Ishikawa (cell line): ENCODE data around the gene LRFN4.

Experiments used
- CEBPB ChIP-seq: IDR thresholded peaks from 2 replicates; pipeline ENCODE4 v1.6.1; 2012
- CREB1 ChIP-seq: IDR thresholded peaks from 2 replicates; pipeline ENCODE4 v1.6.1; 2012; ENCODE audit warnings: low read depth
- EGR1 ChIP-seq: IDR thresholded peaks from 2 replicates; pipeline ENCODE4 v1.6.1; 2012
- EP300 ChIP-seq: IDR thresholded peaks from 2 replicates; pipeline ENCODE4 v1.6.1; 2012; ENCODE audit warnings: borderline replicate concordance
- FOXM1 ChIP-seq: IDR thresholded peaks from 2 replicates; pipeline ENCODE4 v1.6.1; 2012; ENCODE audit warnings: low read depth, borderline replicate concordance
- NFIC ChIP-seq: IDR thresholded peaks from 2 replicates; pipeline ENCODE4 v1.6.1; 2012
- RAD21 ChIP-seq: IDR thresholded peaks from 2 replicates; pipeline ENCODE4 v1.6.1; 2012; ENCODE audit warnings: low read depth
- TAF1 ChIP-seq: IDR thresholded peaks from 2 replicates; pipeline ENCODE4 v1.6.1; 2012; ENCODE audit warnings: low read depth, mild to moderate bottlenecking
- TCF12 ChIP-seq: IDR thresholded peaks from 2 replicates; pipeline ENCODE4 v1.6.1; 2012; ENCODE audit warnings: low read depth
- TEAD4 ChIP-seq: IDR thresholded peaks from 2 replicates; pipeline ENCODE4 v1.6.1; 2012
- YY1 ChIP-seq: IDR thresholded peaks from 2 replicates; pipeline ENCODE4 v1.6.1; 2012; ENCODE audit warnings: low read depth
- ZBTB7A ChIP-seq: IDR thresholded peaks from 2 replicates; pipeline ENCODE4 v1.6.1; 2012; ENCODE audit warnings: low read depth
- TF ChIP-seq, protein P1 (sequence below): IDR thresholded peaks from 2 replicates; pipeline ENCODE4 v1.6.1; 2012
- TF ChIP-seq, protein P2 (sequence below): IDR thresholded peaks from 2 replicates; pipeline ENCODE4 v1.6.1; 2012; ENCODE audit warnings: low read depth, mild to moderate bottlenecking
- TF ChIP-seq, protein P3 (sequence below): IDR thresholded peaks from 2 replicates; pipeline ENCODE4 v1.6.1; 2012

LRFN4 gene

DNA sequence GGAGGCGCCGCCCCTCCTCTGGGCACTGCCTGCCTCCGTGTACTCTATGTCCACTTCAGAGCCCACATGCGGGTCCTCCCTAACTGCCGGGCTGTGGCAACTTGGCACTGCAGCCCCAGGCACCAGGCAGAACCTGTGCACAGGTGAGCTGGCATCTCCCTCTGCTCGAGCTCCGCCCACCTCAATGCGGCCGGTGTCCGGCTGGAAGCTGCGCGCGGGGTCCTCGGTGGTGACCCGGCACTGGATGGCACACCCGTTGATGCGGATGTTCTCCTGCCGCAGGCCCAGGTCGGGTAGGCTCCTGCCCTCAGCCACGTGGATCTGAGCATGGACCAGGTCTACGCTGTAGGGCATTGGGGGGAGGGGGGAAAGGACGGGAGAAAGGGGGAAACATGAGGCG, 9.1 kb downstream of the LRFN4 start:
- TF ChIP-seq, protein P1, sequence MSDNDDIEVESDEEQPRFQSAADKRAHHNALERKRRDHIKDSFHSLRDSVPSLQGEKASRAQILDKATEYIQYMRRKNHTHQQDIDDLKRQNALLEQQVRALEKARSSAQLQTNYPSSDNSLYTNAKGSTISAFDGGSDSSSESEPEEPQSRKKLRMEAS, result no peak

DNA sequence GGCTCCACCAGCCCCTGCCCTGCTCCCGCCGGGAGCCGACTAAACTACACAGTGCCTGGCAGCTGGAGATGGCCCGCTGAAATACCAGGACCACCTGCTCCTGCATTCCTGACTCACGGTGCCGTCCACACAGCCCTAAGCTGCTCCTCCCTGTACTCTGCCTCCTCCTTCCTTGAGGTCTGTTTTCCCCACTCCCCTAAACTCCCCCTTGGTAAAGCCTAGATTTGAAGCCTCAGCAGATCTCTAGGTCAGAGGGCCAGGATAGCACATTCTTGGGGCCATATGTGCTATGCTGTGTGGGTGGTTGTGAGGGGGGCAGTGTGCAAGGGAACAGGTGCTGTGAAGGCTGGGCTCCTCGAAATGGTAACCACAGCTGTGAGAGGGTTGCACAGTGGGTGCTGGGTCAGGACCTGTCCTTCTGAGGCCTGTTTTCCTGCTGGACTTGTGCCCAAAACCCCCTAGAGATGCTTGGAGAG, 9.7 kb downstream of the LRFN4 start:
- TF ChIP-seq ZBTB7A (no peak), NFIC (no peak), CREB1 (no peak), TEAD4 (no peak), TAF1 (no peak), RAD21 (no peak), FOXM1 (no peak), EGR1 (no peak), TCF12 (no peak), EP300 (no peak), YY1 (no peak), CEBPB (no peak)
- TF ChIP-seq, protein P1, result no peak
- TF ChIP-seq, protein P2, sequence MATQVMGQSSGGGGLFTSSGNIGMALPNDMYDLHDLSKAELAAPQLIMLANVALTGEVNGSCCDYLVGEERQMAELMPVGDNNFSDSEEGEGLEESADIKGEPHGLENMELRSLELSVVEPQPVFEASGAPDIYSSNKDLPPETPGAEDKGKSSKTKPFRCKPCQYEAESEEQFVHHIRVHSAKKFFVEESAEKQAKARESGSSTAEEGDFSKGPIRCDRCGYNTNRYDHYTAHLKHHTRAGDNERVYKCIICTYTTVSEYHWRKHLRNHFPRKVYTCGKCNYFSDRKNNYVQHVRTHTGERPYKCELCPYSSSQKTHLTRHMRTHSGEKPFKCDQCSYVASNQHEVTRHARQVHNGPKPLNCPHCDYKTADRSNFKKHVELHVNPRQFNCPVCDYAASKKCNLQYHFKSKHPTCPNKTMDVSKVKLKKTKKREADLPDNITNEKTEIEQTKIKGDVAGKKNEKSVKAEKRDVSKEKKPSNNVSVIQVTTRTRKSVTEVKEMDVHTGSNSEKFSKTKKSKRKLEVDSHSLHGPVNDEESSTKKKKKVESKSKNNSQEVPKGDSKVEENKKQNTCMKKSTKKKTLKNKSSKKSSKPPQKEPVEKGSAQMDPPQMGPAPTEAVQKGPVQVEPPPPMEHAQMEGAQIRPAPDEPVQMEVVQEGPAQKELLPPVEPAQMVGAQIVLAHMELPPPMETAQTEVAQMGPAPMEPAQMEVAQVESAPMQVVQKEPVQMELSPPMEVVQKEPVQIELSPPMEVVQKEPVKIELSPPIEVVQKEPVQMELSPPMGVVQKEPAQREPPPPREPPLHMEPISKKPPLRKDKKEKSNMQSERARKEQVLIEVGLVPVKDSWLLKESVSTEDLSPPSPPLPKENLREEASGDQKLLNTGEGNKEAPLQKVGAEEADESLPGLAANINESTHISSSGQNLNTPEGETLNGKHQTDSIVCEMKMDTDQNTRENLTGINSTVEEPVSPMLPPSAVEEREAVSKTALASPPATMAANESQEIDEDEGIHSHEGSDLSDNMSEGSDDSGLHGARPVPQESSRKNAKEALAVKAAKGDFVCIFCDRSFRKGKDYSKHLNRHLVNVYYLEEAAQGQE, result no peak
- TF ChIP-seq, protein P3, sequence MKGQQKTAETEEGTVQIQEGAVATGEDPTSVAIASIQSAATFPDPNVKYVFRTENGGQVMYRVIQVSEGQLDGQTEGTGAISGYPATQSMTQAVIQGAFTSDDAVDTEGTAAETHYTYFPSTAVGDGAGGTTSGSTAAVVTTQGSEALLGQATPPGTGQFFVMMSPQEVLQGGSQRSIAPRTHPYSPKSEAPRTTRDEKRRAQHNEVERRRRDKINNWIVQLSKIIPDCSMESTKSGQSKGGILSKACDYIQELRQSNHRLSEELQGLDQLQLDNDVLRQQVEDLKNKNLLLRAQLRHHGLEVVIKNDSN, result no peak

DNA sequence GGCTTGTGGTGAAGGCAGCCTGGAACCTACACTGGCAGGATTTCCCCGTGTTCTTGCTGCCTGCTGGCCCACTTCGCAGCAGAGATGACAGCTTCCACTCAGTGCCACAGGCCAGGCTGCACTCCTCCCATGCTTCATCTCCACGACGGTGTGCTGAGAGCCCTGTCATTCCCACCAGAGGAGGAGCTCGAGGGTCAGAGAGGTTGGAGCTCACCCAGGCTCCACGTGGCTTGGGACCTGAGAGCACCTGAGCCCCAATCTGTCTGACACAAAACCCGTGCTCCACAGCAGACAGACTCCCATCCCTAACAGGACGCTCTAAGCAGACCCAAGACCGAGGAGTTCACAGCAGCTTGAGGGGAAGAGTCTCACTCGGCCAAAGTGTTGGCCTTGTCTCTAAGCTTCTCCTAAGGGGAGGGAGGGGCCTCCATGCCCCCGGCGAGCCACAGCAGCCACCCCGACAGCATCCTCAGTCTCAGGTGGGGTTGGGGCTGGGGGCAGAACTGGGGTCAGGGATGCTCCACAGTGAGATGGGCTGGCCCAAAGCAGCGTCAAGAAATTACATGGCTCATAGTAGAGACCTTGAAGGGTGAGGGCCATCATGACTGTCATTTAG, 10.7 kb downstream of the LRFN4 start:
- TF ChIP-seq EGR1, result no peak
- TF ChIP-seq FOXM1, result no peak
- no peak for TF ChIP-seq ZBTB7A
- no peak for TF ChIP-seq EP300
- TF ChIP-seq, protein P3, result no peak
- TF ChIP-seq RAD21, result no peak
- TF ChIP-seq TEAD4, result no peak
- no peak for TF ChIP-seq NFIC
- no peak for TF ChIP-seq CEBPB
- TF ChIP-seq, protein P2, result no peak
- TF ChIP-seq TAF1, result no peak
- TF ChIP-seq TCF12, result no peak

DNA sequence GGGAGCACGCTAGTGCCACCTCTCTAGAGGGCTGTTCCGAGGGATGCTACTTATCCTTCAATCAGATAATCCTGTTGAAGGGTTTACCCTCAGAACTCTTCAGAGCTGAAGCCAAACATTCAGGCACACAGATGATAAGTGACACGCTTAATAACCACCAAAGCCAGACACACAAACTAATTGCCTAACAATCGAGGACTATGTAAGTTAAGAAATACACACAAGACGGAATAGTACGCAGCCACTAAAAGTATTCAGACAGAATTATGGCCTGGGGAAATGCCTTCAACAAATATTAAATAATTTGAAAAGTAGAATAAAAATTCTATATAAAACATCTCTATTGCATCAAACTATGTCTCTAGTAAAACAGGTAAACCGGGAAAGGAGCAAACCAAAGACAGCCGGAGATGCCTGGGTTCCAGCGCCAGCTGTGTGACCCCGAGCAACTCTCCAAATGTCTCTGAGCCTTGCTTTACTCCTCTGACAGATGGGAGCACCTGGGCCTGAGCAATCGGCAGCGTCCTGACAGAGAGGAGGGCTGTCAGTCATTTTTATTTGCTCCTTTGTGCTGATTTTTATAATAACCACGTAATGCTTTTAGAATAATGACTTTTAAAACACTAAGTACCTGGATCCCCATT, 11.3 kb downstream of the LRFN4 start:
- no peak for TF ChIP-seq FOXM1

DNA sequence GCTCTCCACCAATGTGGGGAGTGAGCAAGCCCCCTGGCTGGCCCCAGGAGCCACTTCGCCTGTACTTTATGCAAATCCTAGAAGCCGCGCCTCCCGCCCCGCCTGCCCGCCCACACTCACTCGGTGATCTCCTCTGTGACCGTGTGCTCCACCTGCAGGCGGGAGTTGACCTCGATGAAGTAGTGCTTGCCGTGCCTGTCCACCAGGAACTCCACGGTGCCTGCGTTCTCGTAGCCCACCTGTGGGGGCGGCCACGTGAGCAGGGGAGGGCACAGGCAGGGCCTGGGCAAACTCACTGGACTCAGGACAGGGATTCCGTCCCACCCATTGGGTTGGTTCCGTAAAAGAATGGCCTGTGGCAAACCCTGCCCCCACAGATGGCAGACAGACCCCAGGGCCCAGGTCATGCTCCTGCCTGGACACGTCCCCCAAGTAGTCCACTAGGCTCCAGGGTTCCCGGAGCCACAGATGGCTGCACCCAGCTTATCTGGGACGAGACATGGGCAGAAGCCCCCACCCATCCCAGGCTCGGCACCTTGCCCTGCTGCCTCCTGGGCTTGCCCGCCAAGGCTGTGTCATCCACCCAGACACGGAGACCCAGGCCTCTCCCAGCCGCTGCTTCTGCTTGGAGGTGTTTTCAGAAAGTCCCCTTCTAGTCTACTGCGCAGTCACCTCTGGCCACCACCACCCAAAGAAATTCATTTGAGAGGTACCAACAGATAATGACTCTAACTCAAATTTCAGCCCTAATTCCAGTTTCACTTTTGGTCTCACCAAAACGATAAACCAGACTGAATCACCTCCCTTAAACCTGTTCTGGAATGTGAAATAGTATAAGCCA, 12.1 kb downstream of the LRFN4 start:
- no peak for TF ChIP-seq EP300
- TF ChIP-seq YY1, result no peak
- TF ChIP-seq, protein P1, result peak; percentile 72; the same call in 1 of the 2 replicates
- peak; percentile 85 for TF ChIP-seq EGR1
- no peak for TF ChIP-seq TCF12
- TF ChIP-seq ZBTB7A, result no peak; the same call in 1 of the 2 replicates
- TF ChIP-seq TAF1, result no peak
- TF ChIP-seq CEBPB, result no peak
- peak; percentile 51 for TF ChIP-seq RAD21
- TF ChIP-seq, protein P2, result no peak
- TF ChIP-seq, protein P3, result peak; percentile 48
- TF ChIP-seq FOXM1, result no peak
- no peak for TF ChIP-seq TEAD4
- TF ChIP-seq CREB1, result no peak
